A172 (cell line): ENCODE results near the gene KIFC3. TPM values are rescaled to one million over a fixed set of nuclear protein-coding genes. Genes with fewer than 3 reads are reported as not detected.
"Not testable (repeated sequence)": the region's sequence is repeated elsewhere in the genome, so short reads cannot be mapped to it uniquely, and the experiment has no call there.

ENCODE experiments used
- DNase-seq: peaks from one replicate; pipeline ENCODE4 v3.0.0-alpha.2; 2015; ENCODE audit warnings: low spot score
- total RNA-seq: library from RNA; depleted of rRNA; stranded (reverse); fragments of >200 nt; shearing (Covaris generic); gene quantifications from 2 replicates; pipeline ENCODE4 v1.2.3, GENCODE V29; 2014

Gene KIFC3
- total RNA-seq, 1 experiment from 2014 or later: 90.4 TPM

- DNase-seq: no peak
Measured at GRCh38 chr16:57786632-57787518, 15.4 kb downstream of the KIFC3 start.

GRCh38 chr16:57785924-57786323 lies 16.4 kb downstream of the KIFC3 start:
- DNase-seq: no peak

- no peak for DNase-seq
Measured at GRCh38 chr16:57785385-57785784, 16.9 kb downstream of the KIFC3 start.

- no peak for DNase-seq
Measured at GRCh38 chr16:57784334-57784733, 18.0 kb downstream of the KIFC3 start.

GRCh38 chr16:57783883-57784282 lies 18.4 kb downstream of the KIFC3 start:
- no peak for DNase-seq

GRCh38 chr16:57783116-57783515 lies 19.2 kb downstream of the KIFC3 start:
- DNase-seq: no peak

GRCh38 chr16:57782607-57783055 lies 19.7 kb downstream of the KIFC3 start:
- DNase-seq: not testable (repeated sequence)

GRCh38 chr16:57781741-57782606 lies 20.3 kb downstream of the KIFC3 start:
- DNase-seq: peak; percentile 60

- DNase-seq: no peak
Measured at GRCh38 chr16:57781349-57781740, 20.9 kb downstream of the KIFC3 start.

- DNase-seq: not testable (repeated sequence)
Measured at GRCh38 chr16:57779836-57780235, 22.5 kb downstream of the KIFC3 start.

GRCh38 chr16:57778658-57779057 lies 23.6 kb downstream of the KIFC3 start:
- DNase-seq: no peak

- no peak for DNase-seq
Measured at GRCh38 chr16:57775661-57776469, 26.4 kb downstream of the KIFC3 start.

GRCh38 chr16:57774705-57775285 lies 27.5 kb downstream of the KIFC3 start:
- DNase-seq: no peak

- DNase-seq: peak; percentile 65
Measured at GRCh38 chr16:57773655-57774295, 28.5 kb downstream of the KIFC3 start.

GRCh38 chr16:57773019-57773418 lies 29.3 kb downstream of the KIFC3 start:
- DNase-seq: no peak

- no peak for DNase-seq
Measured at GRCh38 chr16:57771141-57771785, 31.0 kb downstream of the KIFC3 start.

GRCh38 chr16:57770361-57770760 lies 31.9 kb downstream of the KIFC3 start:
- DNase-seq: no peak

- no peak for DNase-seq
Measured at GRCh38 chr16:57769541-57770145, 32.6 kb downstream of the KIFC3 start.

- no peak for DNase-seq
Measured at GRCh38 chr16:57766714-57767348, 35.5 kb downstream of the KIFC3 start.
